ENCODE data around the gene ZHX3.

ZHX3 gene, protein sequence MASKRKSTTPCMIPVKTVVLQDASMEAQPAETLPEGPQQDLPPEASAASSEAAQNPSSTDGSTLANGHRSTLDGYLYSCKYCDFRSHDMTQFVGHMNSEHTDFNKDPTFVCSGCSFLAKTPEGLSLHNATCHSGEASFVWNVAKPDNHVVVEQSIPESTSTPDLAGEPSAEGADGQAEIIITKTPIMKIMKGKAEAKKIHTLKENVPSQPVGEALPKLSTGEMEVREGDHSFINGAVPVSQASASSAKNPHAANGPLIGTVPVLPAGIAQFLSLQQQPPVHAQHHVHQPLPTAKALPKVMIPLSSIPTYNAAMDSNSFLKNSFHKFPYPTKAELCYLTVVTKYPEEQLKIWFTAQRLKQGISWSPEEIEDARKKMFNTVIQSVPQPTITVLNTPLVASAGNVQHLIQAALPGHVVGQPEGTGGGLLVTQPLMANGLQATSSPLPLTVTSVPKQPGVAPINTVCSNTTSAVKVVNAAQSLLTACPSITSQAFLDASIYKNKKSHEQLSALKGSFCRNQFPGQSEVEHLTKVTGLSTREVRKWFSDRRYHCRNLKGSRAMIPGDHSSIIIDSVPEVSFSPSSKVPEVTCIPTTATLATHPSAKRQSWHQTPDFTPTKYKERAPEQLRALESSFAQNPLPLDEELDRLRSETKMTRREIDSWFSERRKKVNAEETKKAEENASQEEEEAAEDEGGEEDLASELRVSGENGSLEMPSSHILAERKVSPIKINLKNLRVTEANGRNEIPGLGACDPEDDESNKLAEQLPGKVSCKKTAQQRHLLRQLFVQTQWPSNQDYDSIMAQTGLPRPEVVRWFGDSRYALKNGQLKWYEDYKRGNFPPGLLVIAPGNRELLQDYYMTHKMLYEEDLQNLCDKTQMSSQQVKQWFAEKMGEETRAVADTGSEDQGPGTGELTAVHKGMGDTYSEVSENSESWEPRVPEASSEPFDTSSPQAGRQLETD

DNA sequence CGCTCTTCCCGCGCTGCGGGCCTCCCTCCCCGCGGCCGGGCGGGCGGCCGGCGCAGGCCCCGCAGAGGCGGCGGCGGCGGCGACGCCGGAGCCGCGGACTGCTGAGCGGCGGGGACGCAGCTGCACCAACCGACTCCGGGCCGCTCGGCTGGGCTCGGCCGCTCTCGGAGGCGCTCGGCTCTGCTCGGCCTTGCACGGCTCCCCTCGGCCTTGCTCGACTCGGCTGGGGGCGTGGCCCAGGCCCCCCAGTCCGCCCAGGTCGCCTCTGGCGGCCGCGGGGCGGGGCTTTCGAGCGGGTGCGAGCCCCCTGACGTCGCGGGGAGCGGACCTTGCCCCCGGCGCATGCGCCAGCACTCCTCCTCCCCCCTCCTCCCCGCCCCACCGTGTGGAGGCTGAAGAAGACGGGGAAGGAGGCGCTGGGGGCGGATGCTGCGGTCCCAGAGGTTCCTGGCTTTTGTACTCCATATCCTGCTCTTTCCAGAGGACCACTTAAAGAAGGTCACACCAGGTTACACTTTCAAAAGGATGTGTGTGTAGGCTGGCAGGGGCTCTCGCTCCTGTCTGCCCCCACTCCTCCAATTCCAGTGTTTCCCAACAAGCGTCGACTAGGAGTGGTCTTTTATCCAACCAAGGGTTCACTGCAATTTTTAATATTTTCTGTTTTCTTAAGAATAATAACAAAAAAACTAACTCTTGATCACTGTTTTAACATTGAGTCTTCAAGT, at the start of gene ZHX3:
TSS of gene ZHX3 (minus strand) at position 186 of the 725 bp plus-strand sequence. CDS start 112,815 bp downstream, outside the sequence.
- peak; percentile 86 for DNase-seq

GRCh38 chr20:41367393-41367695, 49.8 kb upstream of the ZHX3 start:
- no peak for DNase-seq

GRCh38 chr20:41366546-41367392, 49.2 kb upstream of the ZHX3 start, which contains the start of gene EMILIN3:
TSS of gene EMILIN3 (minus strand) at chr20:41366818. CDS start at chr20:41366634, 184 bp downstream.
- no peak for DNase-seq

- DNase-seq: no peak
These were observed 48.4 kb upstream of the ZHX3 start for GRCh38 chr20:41365777-41366545.

GRCh38 chr20:41364967-41365765, 47.6 kb upstream of the ZHX3 start:
- DNase-seq: no peak

GRCh38 chr20:41364236-41364855, 46.8 kb upstream of the ZHX3 start:
- no peak for DNase-seq

- DNase-seq: no peak
These were observed 46.1 kb upstream of the ZHX3 start for GRCh38 chr20:41363601-41364000.

- DNase-seq: no peak
These were observed 45.2 kb upstream of the ZHX3 start for GRCh38 chr20:41362748-41363140.

DNA sequence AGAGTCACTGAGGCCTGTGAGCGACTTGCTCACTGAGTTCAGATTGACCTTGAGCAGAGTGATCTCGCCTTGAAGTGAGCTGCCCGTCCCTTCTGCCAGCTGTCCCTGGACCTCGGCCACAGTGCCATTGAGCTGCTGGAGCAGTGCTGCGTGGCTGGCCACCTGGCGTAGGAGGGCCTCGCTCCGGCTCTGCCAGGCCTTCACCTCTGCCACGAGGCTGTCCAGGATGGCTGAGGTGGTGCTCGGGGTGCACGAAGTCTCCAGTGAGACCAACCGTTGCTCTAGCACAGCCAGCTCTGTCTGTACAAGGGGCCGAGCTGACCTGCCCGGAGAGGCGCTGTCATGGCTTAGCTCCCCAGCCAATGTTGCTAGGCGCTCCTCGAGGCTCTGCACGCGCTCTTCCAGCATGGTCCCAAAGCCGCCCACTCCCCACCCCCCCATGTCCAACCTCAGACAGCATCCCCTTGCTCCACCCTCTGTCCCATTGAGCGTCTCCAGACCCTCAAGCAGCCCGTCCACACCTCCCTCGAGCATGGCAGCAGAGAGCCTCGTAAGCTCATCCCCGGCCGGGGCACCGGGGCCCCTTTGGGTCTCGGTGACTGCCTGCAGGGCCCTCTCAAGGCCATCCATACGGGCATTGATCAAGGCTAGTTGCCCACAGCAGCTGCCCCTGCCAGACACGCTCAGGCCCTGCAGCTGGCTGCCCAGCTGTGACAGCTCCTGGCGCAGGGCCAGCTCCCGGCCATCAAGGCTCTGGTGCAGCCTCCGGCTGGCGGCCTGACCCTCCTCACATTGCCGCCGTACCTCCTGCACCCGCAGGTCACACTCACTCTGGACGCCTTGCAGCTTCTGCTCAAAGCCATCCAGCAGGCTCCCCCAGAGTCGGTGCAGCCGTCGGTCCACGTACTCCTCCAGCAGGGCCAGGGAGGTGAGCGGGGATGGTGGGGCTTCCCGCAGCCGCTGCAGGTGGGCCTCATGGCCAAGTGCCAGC, 44.5 kb upstream of the ZHX3 start:
- DNase-seq: no peak

DNA sequence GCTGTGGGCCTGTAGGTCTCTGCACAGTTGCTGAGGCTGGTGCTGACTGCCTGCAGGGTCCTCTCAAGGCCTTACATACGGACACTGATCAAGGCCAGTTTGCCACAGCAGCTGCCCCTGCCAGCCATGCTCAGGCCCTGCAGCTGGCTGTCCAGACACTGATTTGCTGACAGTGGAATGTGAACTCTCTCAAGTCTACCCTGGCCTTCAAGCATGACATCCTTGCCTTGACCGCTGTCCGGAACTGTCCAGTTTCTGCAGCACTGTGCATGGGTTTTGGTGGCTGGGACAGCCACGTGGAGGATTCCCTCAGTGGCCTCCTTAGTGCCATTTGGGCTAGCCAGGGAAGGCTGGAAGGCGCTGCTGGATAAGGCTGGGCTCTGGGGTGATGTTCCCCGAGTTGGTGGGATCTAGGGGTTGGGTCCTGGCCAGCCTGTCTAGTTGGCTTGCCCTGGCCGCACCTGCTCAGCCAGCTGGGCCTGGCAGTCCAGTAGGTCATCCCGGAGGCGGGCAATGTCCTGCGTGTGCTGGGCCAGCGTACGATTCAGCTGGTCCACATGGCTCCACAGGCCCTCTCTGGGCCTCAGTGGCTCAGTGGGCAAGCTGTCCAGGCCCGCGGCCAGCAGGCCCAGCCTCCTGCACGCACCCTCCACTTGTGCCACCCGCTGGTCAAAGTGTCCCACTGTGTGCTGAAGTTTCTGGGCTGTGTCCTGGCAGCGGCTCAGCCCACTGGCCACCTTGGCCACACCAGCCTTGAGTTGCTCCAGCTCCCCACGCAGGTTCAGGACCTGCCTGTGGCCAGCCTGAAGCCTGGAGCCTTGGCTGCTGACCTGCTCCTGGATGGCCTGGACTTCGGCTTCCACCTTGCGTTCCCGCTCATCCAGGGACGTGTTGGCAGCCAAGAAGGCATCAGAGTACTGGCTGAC, 43.6 kb upstream of the ZHX3 start:
- no peak for DNase-seq

GRCh38 chr20:41359541-41360011, 42.0 kb upstream of the ZHX3 start:
- DNase-seq: no peak

DNA sequence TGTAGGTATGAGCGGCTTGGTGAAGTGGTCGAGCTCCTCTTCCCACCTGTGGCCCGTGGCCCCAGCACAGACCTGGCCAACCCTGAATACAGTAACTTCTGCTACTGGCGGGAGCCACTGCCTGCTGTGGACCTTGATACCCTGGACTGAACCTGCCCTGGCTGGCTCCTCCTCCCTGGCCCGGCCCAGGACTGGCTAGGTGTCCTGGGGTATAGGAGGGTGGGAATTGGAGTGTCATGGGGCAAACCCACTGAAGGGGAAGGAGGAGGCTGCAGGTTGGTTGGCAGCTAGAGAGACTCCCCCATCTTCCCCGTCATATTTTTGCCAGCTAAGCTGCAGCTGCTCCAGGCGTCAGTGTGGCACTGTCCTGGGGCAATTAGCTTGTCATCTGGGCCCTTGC, 41.2 kb upstream of the ZHX3 start:
- DNase-seq: no peak

- DNase-seq: no peak
These were observed 40.7 kb upstream of the ZHX3 start for GRCh38 chr20:41358230-41358629.

DNA sequence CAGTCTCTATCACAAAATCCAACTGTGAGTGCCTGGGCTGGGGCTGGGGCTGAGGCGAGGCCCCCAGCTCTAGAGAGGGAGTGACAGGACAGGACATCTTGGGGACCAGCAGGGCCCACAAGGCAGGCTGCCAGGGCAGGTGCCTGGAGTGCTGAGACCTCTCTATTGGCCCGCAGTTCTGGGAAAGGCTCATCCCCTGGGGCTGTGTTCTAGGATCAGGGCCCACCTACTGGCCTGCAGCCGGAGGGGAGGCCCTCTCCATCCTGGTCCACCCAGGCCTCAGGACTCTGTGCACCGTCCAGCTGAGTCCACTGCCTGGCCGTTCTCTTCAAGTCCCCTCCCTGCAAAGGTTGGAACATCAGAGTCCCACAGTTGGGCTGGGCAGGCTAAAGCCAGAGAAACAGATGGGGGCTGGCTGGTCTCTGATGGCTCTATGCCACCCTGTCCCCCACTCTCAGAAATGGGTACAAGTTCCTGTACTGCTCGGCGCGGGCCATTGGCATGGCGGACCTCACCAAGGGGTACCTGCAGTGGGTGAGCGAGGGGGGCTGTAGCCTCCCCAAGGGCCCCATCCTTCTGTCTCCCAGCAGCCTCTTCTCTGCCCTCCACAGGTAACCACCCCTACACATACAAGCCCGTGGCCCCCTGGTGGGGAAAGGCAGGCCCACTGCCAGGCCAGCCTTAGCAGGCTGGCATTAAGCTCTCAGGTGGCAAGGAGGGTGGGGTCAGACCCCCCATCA, 40.1 kb upstream of the ZHX3 start:
- DNase-seq: no peak

DNA sequence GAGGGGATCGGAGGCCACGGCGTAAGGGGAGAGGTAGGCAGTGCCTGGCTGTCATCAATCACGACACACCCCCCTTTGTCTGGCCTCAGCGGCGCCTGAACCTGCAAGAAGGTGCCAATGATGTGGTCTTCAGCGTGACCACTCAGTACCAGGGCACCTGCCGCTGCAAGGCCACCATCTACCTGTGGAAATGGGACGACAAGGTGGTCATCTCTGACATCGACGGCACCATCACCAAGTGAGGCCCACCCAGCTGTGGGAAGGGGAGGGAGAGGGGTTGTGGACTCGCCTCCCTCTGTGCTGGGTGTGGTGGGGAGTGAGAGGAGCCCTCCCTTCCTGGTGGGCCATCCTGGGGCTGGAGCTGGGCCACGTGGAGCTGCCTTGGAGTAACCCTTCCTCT, 39.4 kb upstream of the ZHX3 start:
- DNase-seq: no peak

GRCh38 chr20:41355598-41356203, 38.2 kb upstream of the ZHX3 start:
- DNase-seq: no peak

Data from kidney glomerular epithelial cell (primary cell).